NCI-H146 treated with DMSO at 0.1 percent for 48 hours (cell line): ENCODE data around the gene STARD10.
A peak's percentile ranks its signal among the peaks of the same experiment; 100 is the strongest.
"Not testable (repeated sequence)": the region's sequence is repeated elsewhere in the genome, so short reads cannot be mapped to it uniquely, and the experiment has no call there.

Experiments used
- DNase-seq: peaks from one replicate; lab custom pipeline; 2025; ENCODE audit not compliant: unreplicated experiment; lab: John Stamatoyannopoulos, UW

Gene STARD10

GRCh38 chr11:72793425-72794367, at the start of gene STARD10:
Gene STARD10 (minus strand): TSS chr11:72794047. CDS start chr11:72781181, 12,866 bp downstream.
- peak; percentile 89 for DNase-seq

GRCh38 chr11:72842653-72843330, 48.9 kb upstream of the STARD10 start:
- no peak for DNase-seq

GRCh38 chr11:72842126-72842525, 48.3 kb upstream of the STARD10 start:
- no peak for DNase-seq

- no peak for DNase-seq
Observed at GRCh38 chr11:72841397-72841796, 47.5 kb upstream of the STARD10 start.

GRCh38 chr11:72840780-72841179, 46.9 kb upstream of the STARD10 start:
- DNase-seq, result no peak

GRCh38 chr11:72838691-72839305, 45.0 kb upstream of the STARD10 start:
- DNase-seq, result no peak

- no peak for DNase-seq
Observed at GRCh38 chr11:72836111-72836510, 42.3 kb upstream of the STARD10 start.

- DNase-seq, result no peak
Observed at GRCh38 chr11:72834905-72835304, 41.1 kb upstream of the STARD10 start.

GRCh38 chr11:72833811-72834493, 40.1 kb upstream of the STARD10 start:
- DNase-seq, result no peak

GRCh38 chr11:72833083-72833733, 39.4 kb upstream of the STARD10 start:
- no peak for DNase-seq

GRCh38 chr11:72832301-72833082, 38.6 kb upstream of the STARD10 start:
- DNase-seq, result no peak

GRCh38 chr11:72831521-72832300, 37.9 kb upstream of the STARD10 start:
- DNase-seq, result peak; percentile 40

GRCh38 chr11:72829884-72830533, 36.2 kb upstream of the STARD10 start:
- no peak for DNase-seq

GRCh38 chr11:72829178-72829577, 35.3 kb upstream of the STARD10 start:
- no peak for DNase-seq

- no peak for DNase-seq
Observed at GRCh38 chr11:72828692-72829101, 34.9 kb upstream of the STARD10 start.

GRCh38 chr11:72828081-72828567, 34.3 kb upstream of the STARD10 start:
- DNase-seq, result peak; percentile 35

GRCh38 chr11:72827656-72828055, 33.8 kb upstream of the STARD10 start:
- DNase-seq, result not testable (repeated sequence)

- no peak for DNase-seq
Observed at GRCh38 chr11:72826942-72827480, 33.2 kb upstream of the STARD10 start.
